ENCODE measurements around the gene CNDP2. TPM values are rescaled to one million over a fixed set of nuclear protein-coding genes. Genes with fewer than 3 reads are reported as not detected.

The CNDP2 gene
- total and polyA plus RNA-seq, 2 of the 13 experiments (the other 11 are each of a cell fraction or from before 2014, with no cell fraction given), result 64.7 to 80.8 TPM

DNA sequence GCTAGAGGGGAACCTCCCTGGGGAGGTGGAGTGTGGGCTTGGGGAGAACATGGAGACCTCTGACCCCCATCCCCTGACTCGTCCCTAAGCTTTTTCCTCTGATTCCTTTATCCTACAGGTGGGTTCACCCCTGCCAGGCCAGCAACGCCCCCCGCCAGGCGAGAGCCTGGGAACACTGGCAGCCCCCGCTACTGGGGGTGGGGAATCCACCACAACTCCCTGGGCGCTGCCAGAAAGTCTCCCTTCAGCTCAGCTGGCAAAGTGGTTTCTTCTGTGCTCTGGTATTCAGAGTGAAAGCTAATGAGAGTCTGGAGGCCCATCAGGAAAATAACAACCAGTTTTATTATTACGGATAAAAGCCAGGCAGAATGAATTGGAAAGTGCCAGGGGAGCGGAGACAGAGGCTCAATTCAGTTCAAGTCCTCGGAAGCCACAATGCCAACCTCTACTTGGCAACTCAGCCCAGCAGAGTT, 41.8 kb upstream of the CNDP2 start:
- CTCF ChIA-PET (ENCODE audit: low intra/inter-chr PET ratio, low total read pairs), result no interaction called here
- peaks cover 3 to 74% of the 10 kb centered on the region in 2 experiments; a peak in 4 of 5 replicates for H3K27me3 ChIP-seq (ENCODE audit: control insufficient read depth in 1 of 2, insufficient read depth in 2 of 2, low read length in 2 of 2)
- no TSS peak for BruUV-seq (replicated peaks)

More for the DNA sequence above, 41.8 kb upstream of the CNDP2 start:
- in situ Hi-C loops (cut with HindIII; ENCODE audit: extremely low pct_ligation_motif_present, low pct_unique_long_range_greater_than_20kb) (no loop called here), intact Hi-C loops (cut with micrococcal nuclease; ENCODE audit: unreplicated experiment) (no loop called here)
- TF ChIP-seq ZNF432 (CRISPR knock-in tag; IDR thresholded peaks at IDR 0.05; ENCODE audit: borderline replicate concordance) (no peak), KIAA2018 (CRISPR knock-in tag; IDR thresholded peaks at IDR 0.05; ENCODE audit: borderline replicate concordance) (no peak)
- DNase-seq (ENCODE audit: low spot score) (no peak), ATAC-seq (no peak), FAIRE-seq (no peak)
- Histone ChIP-seq H4K20me1 (ENCODE audit: insufficient read depth, low read length) (no peaks in the 10 kb centered on the region), H3K4me3 (replicated peaks in 1 of 3; ENCODE audit: insufficient read depth in 1 of 3, low read depth in 2 of 3, low read length in 3 of 3) (no peak overlapping the region), H3K9me3 (ENCODE audit: low read length) (no peaks in the 10 kb centered on the region), H3K9ac (ENCODE audit: insufficient read depth, low read depth, low read length) (no peak overlapping the region), H3K27ac (ENCODE audit: extremely low read length, insufficient read depth, low read length) (no peak overlapping the region), H3K79me2 (ENCODE audit: insufficient read depth, low read length) (no peaks in the 10 kb centered on the region), H3K4me2 (ENCODE audit: low read depth, low read length) (no peak overlapping the region), H3K4me1 (ENCODE audit: insufficient read depth, low read length) (peaks cover 10% of the 10 kb centered on the region), H3K36me3 (replicated peaks in 1 of 2; ENCODE audit: control insufficient read depth in 1 of 2, insufficient read depth in 2 of 2, low read length in 2 of 2) (no peaks in the 10 kb centered on the region), H2AFZ (ENCODE audit: low read length) (no peak overlapping the region)
- POLR2A ChIA-PET, result no interaction called here
- 74% methylated on average over 5 of the region's 9 CpGs for whole genome bisulfite sequencing (ENCODE audit: low lambda C conversion rate)

All from HepG2 (cell line).